Pulmonary artery endothelial cell (primary cell): ENCODE data around the gene UCN3. TPM values are rescaled to one million over a fixed set of nuclear protein-coding genes. Genes with fewer than 3 reads are reported as not detected.
"Not testable (repeated sequence)": the region's sequence is repeated elsewhere in the genome, so short reads cannot be mapped to it uniquely, and the experiment has no call there.

Source experiments
- DNase-seq: peaks from one replicate; pipeline ENCODE4 v3.0.0-alpha.2; 2011; ENCODE audit warnings: low read depth, low spot score
- total RNA-seq: library from RNA; depleted of rRNA; stranded (reverse); fragments of >200 nt; gene quantifications from 2 replicates; pipeline ENCODE4 v1.2.3, GENCODE V29; 2014

The UCN3 gene
- total RNA-seq, 1 donor from 2014 or later = not detected

GRCh38 chr10:5365928-5366327 is 1.2 kb downstream of the UCN3 start:
- no peak for DNase-seq

- DNase-seq = no peak
Observed at GRCh38 chr10:5369362-5370158, 4.8 kb downstream of the UCN3 start.

GRCh38 chr10:5370493-5371352 is 6.0 kb downstream of the UCN3 start:
- no peak for DNase-seq

- DNase-seq = no peak
Observed at GRCh38 chr10:5373307-5373706, 8.5 kb downstream of the UCN3 start.

- DNase-seq = no peak
Observed at GRCh38 chr10:5373891-5374611, 9.3 kb downstream of the UCN3 start.

- no peak for DNase-seq
Observed at GRCh38 chr10:5376450-5376849, 11.7 kb downstream of the UCN3 start.

GRCh38 chr10:5379202-5379601 is 14.4 kb downstream of the UCN3 start:
- DNase-seq = not testable (repeated sequence)

- not testable (repeated sequence) for DNase-seq
Observed at GRCh38 chr10:5380395-5380794, 15.6 kb downstream of the UCN3 start.

GRCh38 chr10:5381187-5381586 is 16.4 kb downstream of the UCN3 start:
- DNase-seq = no peak

GRCh38 chr10:5385224-5385623 is 20.5 kb downstream of the UCN3 start:
- DNase-seq = no peak

- DNase-seq = no peak
Observed at GRCh38 chr10:5387169-5387568, 22.4 kb downstream of the UCN3 start.

GRCh38 chr10:5390607-5391205 is 25.9 kb downstream of the UCN3 start:
- DNase-seq = no peak

- DNase-seq = no peak
Observed at GRCh38 chr10:5391790-5392189, 27.0 kb downstream of the UCN3 start.

- DNase-seq = no peak
Observed at GRCh38 chr10:5393529-5393928, 28.8 kb downstream of the UCN3 start.

GRCh38 chr10:5395168-5395567 is 30.4 kb downstream of the UCN3 start:
- DNase-seq = no peak

- no peak for DNase-seq
Observed at GRCh38 chr10:5396556-5397300, 32.0 kb downstream of the UCN3 start.

- no peak for DNase-seq
Observed at GRCh38 chr10:5399332-5399731, 34.6 kb downstream of the UCN3 start.

- no peak for DNase-seq
Observed at GRCh38 chr10:5400468-5401240, 35.9 kb downstream of the UCN3 start.

GRCh38 chr10:5402798-5403197 is 38.0 kb downstream of the UCN3 start:
- no peak for DNase-seq
